ENCODE results near the gene BBS9.

The BBS9 gene

DNA sequence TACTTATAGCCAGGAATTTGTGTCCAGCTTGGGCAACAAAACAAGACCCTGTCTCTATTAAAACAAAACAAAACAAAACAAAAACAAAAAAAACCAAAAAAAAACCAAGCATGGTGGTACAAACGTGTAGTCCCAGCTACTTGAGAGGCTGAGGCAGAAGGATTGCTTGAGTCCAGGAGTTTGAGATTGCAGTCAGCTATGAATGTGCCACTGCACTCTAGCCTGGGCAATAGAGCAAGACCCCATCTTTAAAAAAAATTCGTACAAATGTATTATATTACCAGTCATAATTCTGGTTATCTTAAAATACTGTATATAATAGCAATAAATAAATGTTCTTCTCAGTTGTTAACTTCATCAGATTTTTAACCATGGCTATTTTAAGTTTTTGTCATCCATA is 2.3 kb upstream of the BBS9 start:
- DNase-seq (ENCODE audit: low read depth in 2 of 2, low spot score in 1 of 2), result no peak

DNA sequence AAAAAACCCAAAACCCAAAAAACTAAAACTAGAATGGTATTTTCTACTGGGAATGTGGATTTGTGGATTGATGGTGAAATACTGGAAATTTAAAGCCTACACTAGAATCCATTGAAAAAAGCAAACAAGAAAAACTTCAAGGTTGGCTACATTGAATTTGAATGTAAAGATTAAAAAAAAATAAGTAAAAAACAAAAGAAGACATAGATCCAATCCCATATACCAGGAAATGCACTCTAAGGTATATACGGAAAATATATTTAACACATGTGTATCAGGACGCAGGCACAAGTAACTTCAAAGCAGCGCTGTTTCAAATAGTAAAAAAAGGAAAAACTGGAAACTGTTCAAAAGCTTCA is 754 bp upstream of the BBS9 start:
- DNase-seq (ENCODE audit: low read depth in 2 of 2, low spot score in 1 of 2), result no peak

- DNase-seq (ENCODE audit: low read depth in 2 of 2, low spot score in 1 of 2), result no peak
Observed at GRCh38 chr7:33129806-33130153, 416 bp downstream of the BBS9 start.

GRCh38 chr7:33130184-33130583 is 820 bp downstream of the BBS9 start:
- no peak for DNase-seq (ENCODE audit: low read depth in 2 of 2, low spot score in 1 of 2)

DNA sequence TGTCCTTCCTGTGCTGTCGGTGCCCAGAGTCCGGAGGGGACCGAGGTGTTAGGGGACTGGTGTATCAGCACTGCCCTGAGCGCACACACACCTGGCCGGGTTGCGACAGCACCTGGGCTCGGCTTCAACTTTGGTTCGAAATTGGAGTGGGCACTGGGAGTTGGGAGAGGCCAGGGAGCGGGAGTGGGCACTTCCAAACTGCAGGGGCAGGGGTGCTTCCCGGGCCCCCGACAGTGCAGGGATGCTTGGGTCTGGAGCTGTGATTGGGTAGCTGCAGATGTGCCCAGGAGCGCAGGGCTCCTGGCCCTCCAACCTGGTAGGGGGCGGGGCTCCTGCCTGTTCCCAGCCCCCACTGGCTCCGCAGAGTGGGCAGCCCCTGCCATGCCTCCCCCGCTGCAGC is 7.7 kb downstream of the BBS9 start:
- DNase-seq (ENCODE audit: low read depth in 2 of 2, low spot score in 1 of 2), result no peak

DNA sequence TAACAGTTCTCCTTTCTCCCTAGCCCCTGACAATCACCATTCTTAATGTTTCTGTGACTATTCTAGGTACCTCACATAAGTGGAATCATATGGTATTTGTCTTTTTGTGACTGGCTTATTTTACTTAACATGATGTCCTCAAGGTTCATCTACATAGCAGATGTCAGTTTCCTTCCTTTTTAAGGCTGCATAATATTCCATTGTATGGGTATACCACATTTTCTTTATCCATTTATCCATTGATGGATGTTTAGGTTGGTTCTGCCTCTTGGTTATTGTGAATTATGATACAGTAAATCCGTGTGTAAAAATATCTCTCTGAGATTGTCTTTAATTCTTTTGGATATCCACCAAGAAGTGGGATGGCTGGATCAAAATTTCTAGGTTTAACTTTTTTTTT is 13.2 kb downstream of the BBS9 start:
- DNase-seq (ENCODE audit: low read depth in 2 of 2, low spot score in 1 of 2), result no peak

- DNase-seq (ENCODE audit: low read depth in 2 of 2, low spot score in 1 of 2), result no peak
Observed at GRCh38 chr7:33143996-33144718, 14.8 kb downstream of the BBS9 start.

- no peak for DNase-seq (ENCODE audit: low read depth in 2 of 2, low spot score in 1 of 2)
Observed at GRCh38 chr7:33145156-33145555, 15.8 kb downstream of the BBS9 start.

GRCh38 chr7:33152087-33152486 is 22.7 kb downstream of the BBS9 start:
- no peak for DNase-seq (ENCODE audit: low read depth in 2 of 2, low spot score in 1 of 2)

DNA sequence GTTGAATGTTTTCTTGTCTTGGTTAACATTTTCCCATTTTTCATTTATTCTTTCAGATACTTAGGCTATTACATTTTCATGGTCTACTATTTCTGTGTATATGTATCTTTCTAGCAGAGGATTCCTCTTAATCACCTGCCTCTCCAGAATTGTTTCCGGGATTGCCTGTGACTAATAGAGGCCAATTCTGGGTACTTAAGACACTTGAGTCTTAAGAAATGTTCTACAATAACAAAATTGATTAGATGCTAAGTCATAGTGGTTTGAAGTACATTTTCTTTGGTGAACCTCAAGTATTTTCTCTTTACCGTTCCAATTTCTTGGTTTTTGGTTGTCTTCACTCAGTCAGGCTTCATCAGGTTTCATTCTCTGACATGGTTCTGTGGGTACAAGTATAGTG is 26.4 kb downstream of the BBS9 start:
- DNase-seq (ENCODE audit: low read depth in 2 of 2, low spot score in 1 of 2), result no peak

GRCh38 chr7:33156441-33156840 is 27.1 kb downstream of the BBS9 start:
- DNase-seq (ENCODE audit: low read depth in 2 of 2, low spot score in 1 of 2), result no peak

DNA sequence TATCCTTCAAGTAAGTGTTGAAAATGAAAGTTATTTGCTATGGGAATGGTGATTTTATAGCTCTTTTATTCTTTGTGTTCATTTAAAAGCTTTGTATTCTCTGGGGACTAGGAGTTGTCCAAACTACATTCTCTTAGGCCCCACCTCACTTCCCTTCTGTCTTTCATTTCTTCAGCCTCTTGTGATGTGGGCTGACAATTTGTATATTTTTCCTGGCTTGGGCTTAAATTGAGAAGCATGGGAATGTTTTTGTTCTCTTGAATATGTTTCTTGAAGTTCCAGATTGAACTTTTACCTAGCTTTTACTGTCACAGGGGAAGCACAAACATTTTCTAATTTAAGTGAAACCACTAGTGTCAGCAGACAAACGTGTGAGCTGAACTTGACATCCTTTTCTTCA is 27.9 kb downstream of the BBS9 start:
- DNase-seq (ENCODE audit: low read depth in 2 of 2, low spot score in 1 of 2), result no peak

DNA sequence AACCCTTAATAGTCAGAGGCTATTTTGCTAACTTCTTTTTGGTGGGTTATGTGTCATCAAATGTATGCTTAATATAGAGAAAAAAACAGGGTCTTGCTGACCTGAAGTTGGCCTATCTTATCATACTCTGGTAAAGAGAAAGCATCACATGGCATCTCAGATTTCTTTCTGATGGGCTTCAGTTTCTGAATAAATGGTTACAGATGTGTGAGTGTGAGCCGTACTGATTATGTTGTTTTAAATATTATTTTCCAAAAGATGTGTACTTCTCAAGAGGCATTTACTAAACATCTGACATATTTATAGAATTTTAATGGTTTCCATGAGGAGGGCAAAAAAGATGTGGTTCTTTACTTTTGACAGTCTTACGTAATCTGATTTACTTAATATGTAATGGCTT is 28.4 kb downstream of the BBS9 start:
- no peak for DNase-seq (ENCODE audit: low read depth in 2 of 2, low spot score in 1 of 2)

DNA sequence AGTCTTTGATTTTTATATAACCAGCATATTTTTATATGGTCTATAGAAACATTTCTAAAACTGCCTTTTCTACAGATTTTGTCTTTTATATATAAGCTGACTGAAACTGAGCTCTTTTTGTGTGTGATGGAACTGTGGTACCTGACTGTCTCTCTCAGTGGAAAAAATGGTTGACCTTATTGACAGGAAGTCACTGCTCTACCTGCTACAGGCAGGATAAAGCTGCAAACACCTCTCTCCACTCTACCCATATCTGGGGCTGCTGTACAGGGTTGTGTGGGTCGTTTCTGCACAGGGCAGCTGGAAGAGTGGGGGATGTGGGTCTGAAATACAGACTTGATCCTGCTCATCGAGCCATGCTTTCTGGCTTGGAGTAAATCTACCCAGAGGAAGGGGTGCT is 48.5 kb downstream of the BBS9 start:
- no peak for DNase-seq (ENCODE audit: low read depth in 2 of 2, low spot score in 1 of 2)

GRCh38 chr7:33179519-33179918 is 50.2 kb downstream of the BBS9 start:
- DNase-seq (ENCODE audit: low read depth in 2 of 2, low spot score in 1 of 2), result no peak

- DNase-seq (ENCODE audit: low read depth in 2 of 2, low spot score in 1 of 2), result no peak
Observed at GRCh38 chr7:33183504-33183903, 54.1 kb downstream of the BBS9 start.

GRCh38 chr7:33184828-33185227 is 55.5 kb downstream of the BBS9 start:
- no peak for DNase-seq (ENCODE audit: low read depth in 2 of 2, low spot score in 1 of 2)

GRCh38 chr7:33185786-33186185 is 56.4 kb downstream of the BBS9 start:
- DNase-seq (ENCODE audit: low read depth in 2 of 2, low spot score in 1 of 2), result no peak

- no peak for DNase-seq (ENCODE audit: low read depth in 2 of 2, low spot score in 1 of 2)
Observed at GRCh38 chr7:33186192-33186591, 56.8 kb downstream of the BBS9 start.

GRCh38 chr7:33190688-33191304 is 61.4 kb downstream of the BBS9 start:
- no peak for DNase-seq (ENCODE audit: low read depth in 2 of 2, low spot score in 1 of 2)

GRCh38 chr7:33191340-33191739 is 62.0 kb downstream of the BBS9 start:
- no peak for DNase-seq (ENCODE audit: low read depth in 2 of 2, low spot score in 1 of 2)

DNA sequence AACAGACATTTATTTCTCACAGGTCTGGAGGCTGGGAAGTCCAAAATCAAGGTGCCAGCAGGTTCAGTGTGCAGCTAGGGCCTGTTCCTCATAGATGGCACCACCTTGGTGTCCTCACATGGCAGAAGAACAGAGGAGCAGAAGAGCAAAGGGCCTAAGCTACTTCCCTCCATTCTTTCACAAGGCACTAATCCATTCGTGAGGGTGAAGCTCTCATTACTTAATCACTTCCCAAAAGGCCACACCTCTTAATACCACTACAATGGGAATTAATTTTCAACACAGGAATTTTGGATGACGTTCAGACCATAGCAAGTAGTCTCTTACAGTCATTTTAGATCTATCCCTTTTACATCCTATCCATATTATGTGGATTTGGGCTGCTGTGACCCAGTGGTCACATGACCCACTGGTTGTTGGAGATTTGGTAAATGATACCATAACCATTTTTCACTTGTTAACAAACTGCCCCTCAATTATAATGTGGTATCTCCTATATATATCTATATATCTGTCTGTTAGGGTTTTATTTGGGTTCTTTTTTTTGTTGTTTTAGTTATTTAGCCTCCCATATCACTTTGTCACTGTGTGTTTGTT is 63.4 kb downstream of the BBS9 start:
- no peak for DNase-seq (ENCODE audit: low read depth in 2 of 2, low spot score in 1 of 2)

DNA sequence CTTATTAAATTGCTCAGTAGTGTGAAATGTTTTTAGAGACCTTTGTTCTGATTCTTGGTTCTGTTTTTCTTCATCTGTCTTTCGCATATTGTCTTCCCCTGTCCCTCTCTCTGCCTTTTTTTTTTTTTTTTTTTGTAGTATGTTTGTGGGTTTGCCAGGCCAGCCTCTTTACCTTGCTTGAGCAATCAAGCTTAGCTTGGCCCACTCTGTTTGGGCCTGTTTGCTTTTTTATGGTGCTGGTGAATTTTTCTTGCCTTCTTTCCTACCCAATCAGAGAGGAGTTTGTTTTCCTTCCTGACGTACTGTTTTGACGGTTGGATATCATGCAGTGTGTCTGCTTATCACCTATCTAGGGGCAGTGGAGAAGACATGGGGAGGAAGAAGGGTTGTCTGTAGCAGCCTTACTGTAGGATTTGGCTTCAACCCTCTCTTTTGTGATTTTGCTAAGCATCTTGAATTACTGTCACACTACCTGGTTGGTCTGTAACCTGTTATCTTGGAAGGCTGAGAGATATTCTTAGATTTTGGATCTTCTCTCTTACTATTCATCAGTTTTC is 64.0 kb downstream of the BBS9 start:
- no peak for DNase-seq (ENCODE audit: low read depth in 2 of 2, low spot score in 1 of 2)

All from stimulated activated CD8-positive, alpha-beta memory T cell treated with anti-CD3 and anti-CD28 coated beads, Interleukin-4, amount 100 ng/mL, for 4 hours (primary cell).